Kidney glomerular epithelial cell (primary cell): ENCODE data around the gene OGFOD2.
"Not testable (repeated sequence)": the region's sequence is repeated elsewhere in the genome, so short reads cannot be mapped to it uniquely, and the experiment has no call there.

ENCODE experiments used
- DNase-seq: peaks from one replicate; lab custom pipeline; 2025; lab: John Stamatoyannopoulos, UW

Gene OGFOD2

GRCh38 chr12:122974892-122975789, at the start of gene OGFOD2:
OGFOD2 (plus strand) TSS chr12:122975244; CDS start chr12:122975252, 8 bp downstream.
- DNase-seq, result peak; percentile 90

- no peak for DNase-seq
Measured at GRCh38 chr12:122927756-122928403, 47.2 kb upstream of the OGFOD2 start.

- no peak for DNase-seq
Measured at GRCh38 chr12:122928404-122929147, 46.5 kb upstream of the OGFOD2 start.

DNA sequence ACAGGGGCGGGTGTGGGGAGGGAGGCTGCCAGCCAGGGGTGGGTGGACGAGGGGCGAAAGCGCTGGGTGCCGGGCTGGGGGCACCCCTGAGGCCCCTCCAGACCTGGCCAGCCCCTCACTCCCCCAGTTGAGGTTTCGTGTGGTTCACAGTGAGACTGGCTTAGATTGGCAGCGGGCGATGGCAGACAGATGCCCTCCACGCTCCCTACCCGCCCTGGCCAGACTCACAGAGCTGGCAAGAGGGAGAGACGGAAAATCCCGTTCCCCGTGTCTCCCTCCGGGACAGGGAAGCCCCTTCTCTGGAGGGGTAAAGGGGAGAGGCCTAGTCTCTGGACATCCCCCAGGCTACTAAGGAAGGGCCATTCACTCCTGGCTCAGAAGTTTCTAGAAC, 45.9 kb upstream of the OGFOD2 start:
- no peak for DNase-seq

GRCh38 chr12:122929812-122930211, 45.2 kb upstream of the OGFOD2 start:
- no peak for DNase-seq

DNA sequence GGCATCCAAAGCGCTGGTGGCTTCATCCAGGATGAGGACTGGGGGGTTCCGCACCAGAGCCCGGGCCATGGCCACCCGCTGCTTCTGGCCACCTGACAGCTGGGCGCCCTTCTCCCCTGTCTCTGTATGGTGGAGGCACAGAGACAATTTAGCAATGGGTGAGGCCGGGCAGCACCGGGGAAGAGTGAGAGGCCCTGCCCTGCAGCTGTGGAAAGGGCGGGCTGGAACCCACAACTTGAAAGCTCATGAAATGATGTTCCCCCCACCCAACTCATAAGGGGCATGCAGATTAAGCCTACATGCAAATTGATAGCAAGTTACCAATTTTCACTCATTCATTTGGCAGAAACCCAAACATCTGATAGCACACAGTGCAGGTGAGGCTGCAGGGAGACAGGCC, 42.8 kb upstream of the OGFOD2 start:
- DNase-seq, result no peak

GRCh38 chr12:122934722-122935121, 40.3 kb upstream of the OGFOD2 start:
- DNase-seq, result no peak

GRCh38 chr12:122935318-122935717, 39.7 kb upstream of the OGFOD2 start:
- no peak for DNase-seq

GRCh38 chr12:122937622-122938091, 37.4 kb upstream of the OGFOD2 start:
- no peak for DNase-seq

- DNase-seq, result no peak
Measured at GRCh38 chr12:122939125-122939524, 35.9 kb upstream of the OGFOD2 start.

- DNase-seq, result not testable (repeated sequence)
Measured at GRCh38 chr12:122941351-122941750, 33.7 kb upstream of the OGFOD2 start.

GRCh38 chr12:122942637-122943036, 32.4 kb upstream of the OGFOD2 start:
- DNase-seq, result no peak

DNA sequence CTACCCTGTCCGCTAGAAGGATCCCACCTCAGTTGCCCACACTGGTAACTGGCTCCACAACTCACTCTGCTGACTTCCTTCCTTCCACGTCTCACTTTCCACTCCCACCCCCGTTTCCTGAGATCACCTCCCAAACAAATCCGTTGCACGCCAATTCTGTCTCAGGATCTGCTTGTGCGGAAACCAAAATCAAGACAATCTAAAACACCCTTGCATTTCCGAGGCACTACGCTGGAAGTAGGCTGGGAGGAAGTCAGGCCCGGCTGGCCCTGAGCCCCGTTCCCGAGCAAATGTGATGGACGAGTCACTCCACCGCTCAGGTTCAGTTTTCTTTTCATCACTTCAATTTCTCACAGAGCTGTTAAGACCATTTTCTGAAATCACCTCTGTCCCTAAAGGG, 31.8 kb upstream of the OGFOD2 start:
- no peak for DNase-seq

DNA sequence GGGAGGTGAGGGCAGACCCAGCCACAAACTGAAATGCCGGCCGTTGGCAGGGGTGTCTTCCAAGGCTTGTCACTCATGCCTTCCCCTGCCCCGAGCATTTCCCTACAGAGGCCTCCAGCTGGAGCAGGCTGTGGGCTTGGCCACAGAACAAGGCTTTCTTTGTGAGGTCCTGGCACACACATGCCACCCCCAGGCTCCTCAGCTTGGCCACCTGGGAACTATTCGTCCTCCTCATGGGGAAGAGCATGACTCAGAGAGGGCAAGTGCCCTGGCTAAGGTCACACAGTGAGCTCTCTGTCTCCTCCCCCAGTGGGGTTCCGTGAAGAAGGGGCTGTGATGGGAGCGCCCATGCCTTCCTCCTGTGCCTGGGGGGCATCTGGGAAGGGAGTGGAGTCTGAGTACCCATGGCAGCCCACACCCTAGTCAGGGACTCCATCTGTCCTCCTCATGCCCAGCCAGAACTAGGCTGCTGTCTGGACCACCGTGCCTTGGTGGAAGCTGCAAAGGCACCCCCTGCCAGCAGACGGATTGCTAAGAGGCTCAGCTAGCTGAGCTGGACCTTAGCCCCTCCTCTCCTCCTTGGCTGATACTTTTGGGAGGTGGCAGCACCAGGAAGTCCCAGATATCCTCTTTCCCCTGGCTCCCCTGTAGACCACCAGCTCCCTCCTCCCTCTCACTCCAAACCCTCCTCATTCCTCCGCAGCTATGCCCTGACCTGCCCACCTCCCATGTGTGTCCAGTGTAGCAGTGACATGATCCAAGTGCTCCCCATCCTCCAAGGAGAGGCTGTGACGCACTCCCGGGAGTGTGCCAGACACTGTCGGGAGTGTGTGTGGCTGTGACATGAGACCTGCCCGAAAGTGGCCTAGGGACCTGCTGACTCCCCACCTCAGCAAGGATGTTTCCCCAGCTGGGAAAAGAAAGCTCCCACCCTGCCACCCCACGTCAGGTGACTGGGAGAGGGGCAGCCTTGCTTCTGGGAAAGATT, 30.1 kb upstream of the OGFOD2 start:
- DNase-seq, result no peak

- DNase-seq, result peak; percentile 95
Measured at GRCh38 chr12:122946690-122947341, 28.2 kb upstream of the OGFOD2 start.

DNA sequence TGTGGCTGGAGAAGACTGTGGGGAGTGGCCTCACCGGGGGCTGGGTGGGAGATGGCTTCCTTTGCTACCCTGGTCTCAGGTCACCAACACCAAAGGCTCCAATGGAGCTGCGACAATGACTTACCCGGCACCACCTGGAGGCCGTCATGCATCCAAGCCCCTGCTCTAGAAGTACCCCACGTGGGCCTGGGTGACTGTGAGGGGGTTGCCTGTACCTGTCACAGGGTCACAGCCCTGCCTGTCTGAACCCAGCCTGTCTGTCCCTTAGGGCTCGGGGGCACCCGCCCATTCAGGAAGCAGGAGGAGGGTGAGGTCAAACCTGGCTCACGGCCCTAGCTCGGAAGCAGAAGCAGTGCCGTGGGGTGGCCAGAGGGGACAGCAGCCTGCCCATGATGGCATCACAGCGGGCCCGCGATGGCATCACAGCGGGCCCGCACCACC, 27.7 kb upstream of the OGFOD2 start:
- DNase-seq, result no peak

DNA sequence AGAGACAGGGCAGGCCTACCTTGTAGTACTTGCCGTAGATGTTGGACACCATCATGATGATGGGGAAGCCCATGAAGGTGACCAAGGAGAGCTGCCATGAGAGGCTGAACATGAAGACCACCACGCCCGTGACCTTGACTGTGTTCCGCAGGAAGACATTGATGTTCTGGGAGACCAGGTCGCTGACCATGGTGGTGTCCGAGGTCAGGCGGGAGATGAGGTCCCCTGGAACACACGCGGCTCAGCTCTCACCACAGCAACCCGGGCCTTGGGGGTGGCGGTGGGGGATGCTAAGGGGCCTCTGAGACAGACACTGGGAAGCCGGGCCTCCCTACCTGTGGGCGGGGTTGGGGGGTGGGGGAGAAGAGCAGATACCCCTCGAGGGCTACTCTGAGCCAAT, 26.4 kb upstream of the OGFOD2 start:
- no peak for DNase-seq

- DNase-seq, result no peak
Measured at GRCh38 chr12:122949405-122949804, 25.6 kb upstream of the OGFOD2 start.

DNA sequence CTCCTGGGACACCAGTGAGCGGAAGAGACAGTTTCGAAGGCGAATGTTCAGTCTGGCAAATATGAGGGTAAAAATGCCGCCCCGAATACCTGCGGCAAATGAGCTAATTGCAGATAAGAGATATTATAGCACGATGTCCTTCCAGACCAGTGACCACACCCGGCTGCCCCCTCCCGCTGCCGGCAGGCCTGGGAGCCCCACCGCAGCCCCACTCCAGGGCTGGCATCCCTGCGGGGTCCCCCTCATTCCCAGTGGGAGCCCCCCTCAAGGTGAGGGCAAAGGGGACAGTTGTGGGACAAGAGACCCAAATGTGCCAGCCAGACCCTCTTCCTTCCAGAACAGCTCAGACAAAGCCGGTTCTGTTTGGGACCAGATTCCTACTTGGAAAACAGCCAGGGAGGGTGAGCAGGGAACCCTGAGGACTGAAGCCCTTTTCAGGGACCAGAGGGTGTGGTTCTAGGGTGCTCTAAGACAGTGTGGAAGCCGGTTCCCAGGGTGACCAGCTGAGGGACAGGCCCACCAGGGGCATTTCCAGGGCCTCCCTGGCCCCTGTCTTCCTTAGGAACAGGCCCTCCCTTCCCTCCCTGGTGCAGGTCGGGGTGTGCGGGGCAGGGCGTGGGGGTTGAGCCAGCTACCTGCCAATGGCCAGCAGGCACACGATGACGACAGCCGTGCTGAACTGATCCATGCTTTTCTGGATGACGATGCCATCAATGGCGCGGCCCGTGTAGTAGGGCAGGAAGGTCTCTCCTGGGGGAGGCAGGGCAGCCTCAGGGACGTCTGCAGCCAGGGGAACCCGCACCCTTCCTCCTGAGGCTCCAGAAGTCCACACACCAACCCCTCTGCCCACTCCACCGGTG, 25.0 kb upstream of the OGFOD2 start:
- DNase-seq, result no peak

GRCh38 chr12:122951406-122951805, 23.6 kb upstream of the OGFOD2 start:
- peak; percentile 30 for DNase-seq
